GM18858 (cell line): Measurements from ENCODE around the gene STON1.
"Not testable (repeated sequence)": the region's sequence is repeated elsewhere in the genome, so short reads cannot be mapped to it uniquely, and the experiment has no call there.

Source experiments
- ATAC-seq: cut with Tn5 transposase; IDR thresholded peaks from one replicate; pipeline ENCODE4 v1.9.1; 2021; ENCODE audit not compliant: unreplicated experiment

Gene STON1

GRCh38 chr2:48530033-48530811 lies at the start of gene STON1:
TSS of gene STON1 (plus strand) at chr2:48530154. CDS start at chr2:48580634, 50,480 bp downstream.
- peak; percentile 56 for ATAC-seq

- ATAC-seq: no peak
Observed at GRCh38 chr2:48480526-48480925, 49.4 kb upstream of the STON1 start.

- ATAC-seq: no peak
Observed at GRCh38 chr2:48482313-48482712, 47.6 kb upstream of the STON1 start.

GRCh38 chr2:48482769-48483168 lies 47.2 kb upstream of the STON1 start:
- ATAC-seq: no peak

GRCh38 chr2:48483506-48483905 lies 46.4 kb upstream of the STON1 start:
- ATAC-seq: no peak

GRCh38 chr2:48483916-48484315 lies 46.0 kb upstream of the STON1 start:
- no peak for ATAC-seq

GRCh38 chr2:48488545-48488944 lies 41.4 kb upstream of the STON1 start:
- no peak for ATAC-seq

GRCh38 chr2:48496849-48497248 lies 33.1 kb upstream of the STON1 start:
- no peak for ATAC-seq

- ATAC-seq: no peak
Observed at GRCh38 chr2:48504647-48505327, 25.2 kb upstream of the STON1 start.

GRCh38 chr2:48507111-48507510 lies 22.8 kb upstream of the STON1 start:
- ATAC-seq: no peak

GRCh38 chr2:48508461-48509124 lies 21.4 kb upstream of the STON1 start:
- no peak for ATAC-seq

GRCh38 chr2:48510329-48510728 lies 19.6 kb upstream of the STON1 start:
- ATAC-seq: no peak

GRCh38 chr2:48511849-48512470 lies 18.0 kb upstream of the STON1 start:
- ATAC-seq: no peak

- no peak for ATAC-seq
Observed at GRCh38 chr2:48512571-48512970, 17.4 kb upstream of the STON1 start.

- ATAC-seq: no peak
Observed at GRCh38 chr2:48514348-48515003, 15.5 kb upstream of the STON1 start.

GRCh38 chr2:48515513-48515985 lies 14.4 kb upstream of the STON1 start:
- ATAC-seq: no peak

GRCh38 chr2:48519593-48519992 lies 10.4 kb upstream of the STON1 start:
- ATAC-seq: no peak

- not testable (repeated sequence) for ATAC-seq
Observed at GRCh38 chr2:48524756-48525155, 5.2 kb upstream of the STON1 start.

GRCh38 chr2:48525269-48525943 lies 4.5 kb upstream of the STON1 start:
- ATAC-seq: no peak

GRCh38 chr2:48527226-48527885 lies 2.6 kb upstream of the STON1 start:
- no peak for ATAC-seq
